HT-29 (cell line): ENCODE results near the gene GAB1. TPM values are rescaled to one million over a fixed set of nuclear protein-coding genes. Genes with fewer than 3 reads are reported as not detected.

Source experiments
- DNase-seq: peaks from one replicate; pipeline ENCODE4 v3.0.0-alpha.2; 2015; ENCODE audit warnings: low spot score
- total RNA-seq: library from RNA; depleted of rRNA; stranded (reverse); fragments of >200 nt; shearing (Covaris generic); gene quantifications from 2 replicates; pipeline ENCODE4 v1.2.3, GENCODE V29; 2014

Gene GAB1
- total RNA-seq, 1 experiment from 2014 or later: 8.7 TPM

- peak; percentile 67 for DNase-seq
Measured at GRCh38 chr4:143357161-143357845, 20.6 kb downstream of the GAB1 start.

- DNase-seq: no peak
Measured at GRCh38 chr4:143358419-143358818, 21.7 kb downstream of the GAB1 start.

- DNase-seq: peak; percentile 94
Measured at GRCh38 chr4:143358923-143359643, 22.4 kb downstream of the GAB1 start.

GRCh38 chr4:143359644-143360193, 23.0 kb downstream of the GAB1 start:
- no peak for DNase-seq

GRCh38 chr4:143360838-143361625, 24.4 kb downstream of the GAB1 start:
- DNase-seq: no peak

- DNase-seq: no peak
Measured at GRCh38 chr4:143362349-143363046, 25.8 kb downstream of the GAB1 start.

GRCh38 chr4:143363332-143363731, 26.7 kb downstream of the GAB1 start:
- DNase-seq: no peak

GRCh38 chr4:143364063-143364462, 27.4 kb downstream of the GAB1 start:
- DNase-seq: no peak

- no peak for DNase-seq
Measured at GRCh38 chr4:143367863-143368262, 31.2 kb downstream of the GAB1 start.

- DNase-seq: no peak
Measured at GRCh38 chr4:143369552-143369951, 32.9 kb downstream of the GAB1 start.

GRCh38 chr4:143372093-143372915, 35.6 kb downstream of the GAB1 start:
- DNase-seq: no peak

GRCh38 chr4:143374255-143374654, 37.6 kb downstream of the GAB1 start:
- no peak for DNase-seq

- no peak for DNase-seq
Measured at GRCh38 chr4:143374771-143375170, 38.1 kb downstream of the GAB1 start.

- peak; percentile 62 for DNase-seq
Measured at GRCh38 chr4:143375326-143376073, 38.8 kb downstream of the GAB1 start.

- no peak for DNase-seq
Measured at GRCh38 chr4:143377611-143378099, 41.0 kb downstream of the GAB1 start.

- DNase-seq: no peak
Measured at GRCh38 chr4:143380629-143381028, 44.0 kb downstream of the GAB1 start.

GRCh38 chr4:143381189-143382118, 44.8 kb downstream of the GAB1 start:
- DNase-seq: peak; percentile 77

- DNase-seq: no peak
Measured at GRCh38 chr4:143382596-143382995, 45.9 kb downstream of the GAB1 start.
